Neural cell (in vitro differentiated cells): ENCODE measurements around the gene MAPT. TPM values are rescaled to one million over a fixed set of nuclear protein-coding genes. Genes with fewer than 3 reads are reported as not detected.

Source experiments
- H2AFZ ChIP-seq: fragments of 200-600, 300-800 bp; sonication (generic), shearing (Covaris generic); 2 replicates; pipeline ENCODE4 v1.6.0; 2014; ENCODE audit warnings: low read depth, mild to moderate bottlenecking, antibody characterized with exemption, low read length, moderate library complexity
- H3F3A ChIP-seq: fragments of 200-600 bp; shearing (Covaris generic); 2 replicates; pipeline ENCODE4 v1.6.1; 2016; ENCODE audit warnings: mild to moderate bottlenecking, moderate library complexity, mixed read lengths, antibody characterized with exemption, low read length; ENCODE audit not compliant: insufficient read depth, poor library complexity, severe bottlenecking
- H3K27ac ChIP-seq: fragments of 200-600, 300-800 bp; sonication (generic), shearing (Covaris generic); 2 replicates; pipeline ENCODE4 v1.5.1; 2014; ENCODE audit warnings: mild to moderate bottlenecking, low read length, moderate library complexity
- H3K27me3 ChIP-seq: fragments of 300-800, 200-600 bp; sonication (generic), shearing (Covaris generic); 2 replicates; pipeline ENCODE4 v1.6.0; 2014; ENCODE audit warnings: mild to moderate bottlenecking, low read depth, low read length, moderate library complexity; ENCODE audit not compliant: insufficient read depth
- H3K36me3 ChIP-seq: fragments of 300-800, 200-600 bp; sonication (generic), shearing (Covaris generic); 2 replicates; pipeline ENCODE4 v1.5.1; 2014; ENCODE audit warnings: mild to moderate bottlenecking, antibody characterized with exemption, low read length, moderate library complexity; ENCODE audit not compliant: insufficient read depth
- H3K4me2 ChIP-seq: fragments of 300-800, 200-600 bp; sonication (generic), shearing (Covaris generic); 2 replicates; pipeline ENCODE4 v1.6.0; 2014; ENCODE audit warnings: mild to moderate bottlenecking, low read length
- H3K4me3 ChIP-seq: fragments of 300-800, 200-600 bp; sonication (generic), shearing (Covaris generic); 2 replicates; pipeline ENCODE4 v1.5.1; 2014; ENCODE audit warnings: mild to moderate bottlenecking, low read length, moderate library complexity
- H3K79me2 ChIP-seq: fragments of 200-600 bp; shearing (Covaris generic); replicated peaks from 2 replicates; pipeline ENCODE4 v1.6.0; 2014; ENCODE audit warnings: mild to moderate bottlenecking, low read length, moderate library complexity; ENCODE audit not compliant: insufficient read depth
- H3K9ac ChIP-seq: fragments of 300-800, 200-600 bp; sonication (generic), shearing (Covaris generic); 2 replicates; pipeline ENCODE4 v1.6.1; 2016; ENCODE audit warnings: mild to moderate bottlenecking, low read length, mixed read lengths
- H3K9me2 ChIP-seq: fragments of 200-600 bp; shearing (Covaris generic); 2 replicates; pipeline ENCODE4 v1.6.1; 2016; ENCODE audit warnings: mild to moderate bottlenecking, low read length, mixed read lengths; ENCODE audit not compliant: insufficient read depth
- H3K9me3 ChIP-seq: fragments of 200-600, 300-800 bp; sonication (generic), shearing (Covaris generic); 2 replicates; pipeline ENCODE4 v1.6.1; 2016; ENCODE audit warnings: mild to moderate bottlenecking, mixed run types, low read length, moderate library complexity, mixed read lengths
- H4K20me1 ChIP-seq: fragments of 200-600 bp; shearing (Covaris generic); 2 replicates; pipeline ENCODE4 v1.6.1; 2016; ENCODE audit warnings: mild to moderate bottlenecking, mixed run types; ENCODE audit not compliant: insufficient read depth
- CTCF ChIP-seq: fragments of 450-650 bp; IDR thresholded peaks from 2 replicates; pipeline ENCODE4 v1.5.1; 2014; ENCODE audit warnings: antibody characterized with exemption, mild to moderate bottlenecking, moderate library complexity; ENCODE audit not compliant: poor library complexity, severe bottlenecking
- EP300 ChIP-seq: fragments of 450-650 bp; conservative IDR thresholded peaks from 2 replicates; pipeline ENCODE4 v1.6.1; 2014; ENCODE audit warnings: antibody characterized with exemption, mild to moderate bottlenecking, moderate library complexity; ENCODE audit not compliant: poor library complexity, severe bottlenecking
- EZH2 ChIP-seq: fragments of 200-600, 300-800 bp; shearing (Covaris generic), sonication (generic); IDR thresholded peaks from 2 replicates; pipeline ENCODE4 v1.6.1; 2014; ENCODE audit warnings: antibody characterized with exemption, low read length, borderline replicate concordance, mild to moderate bottlenecking; ENCODE audit not compliant: insufficient read depth, poor library complexity, severe bottlenecking
- MXI1 ChIP-seq: fragments of 450-650 bp; conservative IDR thresholded peaks from 2 replicates; pipeline ENCODE4 v1.6.1; 2014; ENCODE audit warnings: antibody characterized with exemption, mild to moderate bottlenecking; ENCODE audit not compliant: poor library complexity, severe bottlenecking
- POLR2AphosphoS5 ChIP-seq: IDR thresholded peaks from 2 replicates; pipeline ENCODE4 v1.6.1; 2012
- RAD21 ChIP-seq: fragments of 450-650 bp; conservative IDR thresholded peaks from 2 replicates; pipeline ENCODE4 v1.6.1; 2014; ENCODE audit warnings: antibody characterized with exemption, mild to moderate bottlenecking, moderate library complexity
- REST ChIP-seq: IDR thresholded peaks from 2 replicates; pipeline ENCODE4 v1.6.1; 2012; ENCODE audit warnings: borderline replicate concordance
- SMC3 ChIP-seq: fragments of 450-650 bp; conservative IDR thresholded peaks from 2 replicates; pipeline ENCODE4 v1.6.1; 2014; ENCODE audit warnings: antibody characterized with exemption, mild to moderate bottlenecking, moderate library complexity; ENCODE audit not compliant: poor library complexity
- TAF1 ChIP-seq: IDR thresholded peaks from 2 replicates; pipeline ENCODE4 v1.6.1; 2012; ENCODE audit warnings: low read depth
- polyA plus RNA-seq: library from polyadenylated mRNA; depleted of rRNA; stranded (reverse); fragments of >200 nt; gene quantifications from 2 replicates; pipeline ENCODE4 v1.2.3, GENCODE V29; 2014

MAPT gene
- polyA plus RNA-seq, 1 donor from 2014 or later, result 94.5 TPM

DNA sequence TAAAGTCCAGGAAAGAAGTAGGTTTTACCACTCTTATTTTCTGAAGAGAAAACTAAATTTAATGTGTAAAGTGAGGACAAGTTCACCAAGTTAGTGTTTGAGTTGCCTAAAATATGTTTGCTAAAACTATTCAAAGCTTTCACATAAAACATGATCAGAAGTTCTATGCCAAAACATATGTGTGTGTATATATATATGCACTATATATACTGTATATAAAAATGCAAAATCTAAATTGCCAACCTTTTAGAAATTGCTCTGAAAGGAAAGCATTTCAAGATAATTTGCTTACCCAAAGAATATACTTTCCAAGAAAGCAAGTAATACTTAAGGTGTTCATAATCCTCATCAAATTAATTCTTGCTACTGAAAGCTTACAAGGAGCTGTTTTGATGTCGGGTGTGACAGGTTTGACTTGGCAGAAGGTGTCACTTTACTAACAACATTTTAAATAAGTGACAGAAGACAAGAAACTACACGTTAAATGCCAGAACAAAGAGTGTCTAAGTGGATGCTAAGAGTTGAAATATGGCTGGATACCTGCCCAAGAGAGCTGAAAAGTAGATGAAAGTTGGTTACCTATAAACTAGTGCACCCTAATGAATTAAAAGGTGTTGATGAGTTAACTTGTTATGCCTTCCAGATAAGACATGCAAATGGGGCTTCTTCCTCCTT is 72.4 kb downstream of the MAPT start:
- Histone ChIP-seq H3K79me2 (no peaks in the 10 kb centered on the region), H3K9me3 (no peaks in the 10 kb centered on the region), H3K27me3 (no peaks in the 10 kb centered on the region), H3F3A (no peaks in the 10 kb centered on the region), H2AFZ (no peak overlapping the region), H3K9ac (no peak overlapping the region), H4K20me1 (no peaks in the 10 kb centered on the region), H3K4me3 (no peak overlapping the region), H3K36me3 (peaks cover 6% of the 10 kb centered on the region), H3K9me2 (no peaks in the 10 kb centered on the region), H3K27ac (no peak overlapping the region), H3K4me2 (no peak overlapping the region)
- TF ChIP-seq RAD21 (no peak), EP300 (no peak), EZH2 (no peak), SMC3 (no peak), CTCF (no peak), MXI1 (no peak), POLR2AphosphoS5 (peak; percentile 34), REST (no peak)

- Histone ChIP-seq H3K27me3 (no peaks in the 10 kb centered on the region), H4K20me1 (no peaks in the 10 kb centered on the region), H3K4me2 (no peak overlapping the region), H3K79me2 (no peaks in the 10 kb centered on the region), H3K4me3 (no peak overlapping the region), H2AFZ (no peak overlapping the region), H3K9me3 (no peaks in the 10 kb centered on the region), H3K27ac (no peak overlapping the region), H3F3A (no peaks in the 10 kb centered on the region), H3K36me3 (peaks cover 12% of the 10 kb centered on the region), H3K9me2 (no peaks in the 10 kb centered on the region), H3K9ac (no peak overlapping the region)
- TF ChIP-seq POLR2AphosphoS5 (no peak), REST (no peak), SMC3 (no peak), EZH2 (no peak), EP300 (no peak), CTCF (no peak), RAD21 (no peak), TAF1 (no peak), MXI1 (no peak)
Observed at GRCh38 chr17:45967378-45967777, 73.0 kb downstream of the MAPT start.
